B cell (primary cell): ENCODE results near the gene CDC20B. TPM values are rescaled to one million over a fixed set of nuclear protein-coding genes. Genes with fewer than 3 reads are reported as not detected.

Source experiments
- ATAC-seq: fragments of 200-7000 bp; cut with Tn5 transposase; one replicate; pipeline ENCODE4 v1.10.0; 2021; ENCODE audit warnings: low read depth, mild to moderate bottlenecking, moderate number of reproducible peaks, moderate library complexity
- CTCF ChIA-PET: fragments of 350-600 bp; sonication (Branson Sonifier 250); formaldehyde crosslinking; loops from one replicate; lab custom pipeline; 2021; ENCODE audit warnings: antibody characterized with exemption, inconsistent platforms; lab: Charles Lee
- POLR2A ChIA-PET: fragments of 350-600 bp; sonication (Branson Sonifier 250); formaldehyde crosslinking; loops from one replicate; lab custom pipeline; 2021; ENCODE audit warnings: antibody characterized with exemption; lab: Charles Lee
- DNase-seq: peaks from one replicate; pipeline ENCODE4 v3.0.0; 2013
- H2AFZ ChIP-seq: 2 replicates; pipeline ENCODE4 v1.6.1; 2012; ENCODE audit warnings: mild to moderate bottlenecking, low read depth, low read length; ENCODE audit not compliant: insufficient read depth, poor library complexity, severe bottlenecking
- H3K27ac ChIP-seq, 2 donors: 1 replicate in 1 of 2; 2 replicates in 1 of 2; pipeline ENCODE4 v1.5.1; 2012 to 2013; ENCODE audit warnings: low read length in 2 of 2, mild to moderate bottlenecking in 2 of 2, moderate library complexity in 1 of 2
- H3K27me3 ChIP-seq, 4 experiments: fragments of 200-600 bp in 1 of 4; sonication (generic) in 1 of 4; replicated peaks in 1 of 4; 1 replicate in 2 of 4; 2 replicates in 2 of 4; pipeline versions ENCODE4 v1.6.1 to v1.7.0; 2013 to 2016; ENCODE audit warnings: low read length in 3 of 4, mild to moderate bottlenecking in 2 of 4, mixed read lengths in 1 of 4, moderate library complexity in 1 of 4; ENCODE audit not compliant: insufficient read depth in 4 of 4, control insufficient read depth in 3 of 4; ENCODE audit errors: control extremely low read depth in 1 of 4
- H3K36me3 ChIP-seq, 2 experiments: replicated peaks in 1 of 2; 1 replicate in 1 of 2; 2 replicates in 1 of 2; pipeline versions ENCODE4 v1.6.1 to v1.7.1; 2013; ENCODE audit warnings: low read length in 1 of 2; ENCODE audit not compliant: insufficient read depth in 2 of 2, control insufficient read depth in 1 of 2; ENCODE audit errors: control extremely low read depth in 1 of 2, extremely low read depth in 1 of 2
- H3K4me1 ChIP-seq, 2 donors: fragments of 200-600 bp in 1 of 2; sonication (generic) in 1 of 2; 1 replicate in 1 of 2; 2 replicates in 1 of 2; pipeline versions ENCODE4 v1.5.1 to v1.6.1; 2013 to 2017; ENCODE audit warnings: low read length in 2 of 2; ENCODE audit not compliant: control insufficient read depth in 2 of 2, insufficient read depth in 2 of 2
- H3K4me2 ChIP-seq: replicated peaks from 2 replicates; pipeline ENCODE3; 2012; ENCODE audit warnings: mild to moderate bottlenecking, low read depth, low read length; ENCODE audit not compliant: poor library complexity, severe bottlenecking
- H3K4me3 ChIP-seq, 5 experiments: fragments of 200-600 bp in 1 of 5; sonication (generic) in 1 of 5; 1 replicate in 3 of 5; 2 replicates in 2 of 5; pipeline versions ENCODE4 v1.5.1 to v1.7.0; 2011 to 2016; ENCODE audit warnings: low read length in 4 of 5, mild to moderate bottlenecking in 4 of 5, low read depth in 2 of 5, control low read depth in 1 of 5, moderate library complexity in 1 of 5; ENCODE audit not compliant: insufficient read depth in 1 of 5; ENCODE audit errors: control extremely low read depth in 1 of 5, extremely low read depth in 1 of 5
- H3K79me2 ChIP-seq: fragments of 200-600 bp; sonication (generic); one replicate; pipeline ENCODE4 v1.6.0; 2016; ENCODE audit warnings: low read length; ENCODE audit not compliant: control insufficient read depth, insufficient read depth
- H3K9ac ChIP-seq: fragments of 200-600 bp; sonication (generic); 2 replicates; pipeline ENCODE4 v1.6.1; 2017; ENCODE audit warnings: mild to moderate bottlenecking, low read length, moderate library complexity
- H3K9me3 ChIP-seq, 3 donors: one replicate each; pipeline versions ENCODE4 v1.6.1 to v1.7.1; 2013; ENCODE audit warnings: low read length in 2 of 3; ENCODE audit not compliant: control insufficient read depth in 2 of 3, insufficient read depth in 1 of 3; ENCODE audit errors: control extremely low read depth in 1 of 3
- H4K20me1 ChIP-seq: 2 replicates; pipeline ENCODE4 v1.6.0; 2012; ENCODE audit warnings: mild to moderate bottlenecking, low read length; ENCODE audit not compliant: insufficient read depth, control insufficient read depth, poor library complexity, severe bottlenecking
- H3K27ac Mint-ChIP-seq: one replicate; pipeline ENCODE4 v1.8.0; 2021; ENCODE audit warnings: mixed read lengths
- H3K27me3 Mint-ChIP-seq: one replicate; pipeline ENCODE4 v1.8.0; 2021; ENCODE audit warnings: mixed read lengths
- H3K4me1 Mint-ChIP-seq: one replicate; pipeline ENCODE4 v1.8.0; 2021; ENCODE audit warnings: mixed read lengths
- H3K4me3 Mint-ChIP-seq: one replicate; pipeline ENCODE4 v1.8.0; 2021; ENCODE audit warnings: mixed read lengths
- H3K9me3 Mint-ChIP-seq: one replicate; pipeline ENCODE4 v1.8.0; 2022; ENCODE audit warnings: mixed read lengths; ENCODE audit not compliant: insufficient read depth
- CTCF ChIP-seq: fragments of 200-600 bp; IDR thresholded peaks from one replicate; pipeline ENCODE4 v1.8.0; 2022; ENCODE audit warnings: antibody characterized with exemption, mild to moderate bottlenecking
- EZH2 ChIP-seq: IDR thresholded peaks from 2 replicates; pipeline ENCODE4 v1.6.1; 2012; ENCODE audit warnings: borderline replicate concordance, low read depth, mild to moderate bottlenecking, moderate library complexity, low read length; ENCODE audit not compliant: insufficient read depth, poor library complexity, severe bottlenecking
- WGBS: methylation state at CpG from one replicate; pipeline ENCODE4 v1.1.5; 2013; ENCODE audit warnings: missing lambda C conversion rate; ENCODE audit not compliant: insufficient coverage; 5-methylcytosine and 5-hydroxymethylcytosine counted together
- intact Hi-C: fragments of 100-400 bp; cut with micrococcal nuclease; formaldehyde crosslinking; loops from one replicate; pipeline ENCODE4 v1.10.0; 2022
- polyA plus RNA-seq: library from polyadenylated mRNA; depleted of rRNA; stranded (reverse); fragments of >200 nt; gene quantifications from 2 replicates; pipeline ENCODE4 v1.2.3, GENCODE V29; 2012
- total RNA-seq, 2 donors: library from RNA; stranded (reverse); fragments of 120-200 nt in 1 of 2; gene quantifications; 1 replicate in 1 of 2; 2 replicates in 1 of 2; pipeline versions ENCODE4 v1.2.3 to v1.2.4, GENCODE V29; 2013 to 2022

The CDC20B gene
- total and polyA plus RNA-seq, 2 donors (not counting 1 experiment from before 2014, with no cell fraction given) = 0.09 TPM; not detected in 1

GRCh38 chr5:55154873-55155272 lies 18.1 kb downstream of the CDC20B start:
- TF ChIP-seq EZH2 = no peak
- TF ChIP-seq CTCF = no peak
- Mint-ChIP-seq H3K9me3 (no peaks in the 10 kb centered on the region), H3K27ac (no peak overlapping the region), H3K27me3 (peaks cover 46% of the 10 kb centered on the region), H3K4me1 (no peaks in the 10 kb centered on the region), H3K4me3 (no peak overlapping the region)
- Histone ChIP-seq H3K4me1 (no peaks in the 10 kb centered on the region), H3K9me3 (peaks cover 0 to 11% (median 0%) of the 10 kb centered on the region in 3 donors), H3K4me2 (no peak overlapping the region), H3K9ac (no peak overlapping the region), H3K27ac (no peak overlapping the region), H2AFZ (no peak overlapping the region), H4K20me1 (no peaks in the 10 kb centered on the region), H3K36me3 (no peaks in the 10 kb centered on the region), H3K4me3 (no peak overlapping the region), H3K27me3 (peaks cover 0 to 10% (median 6%) of the 10 kb centered on the region in 4 experiments), H3K79me2 (no peaks in the 10 kb centered on the region)
- DNase-seq (no peak), ATAC-seq (no peak)
- intact Hi-C loops = no loop called here
- WGBS = no CpG with 5 or more reads among the region's 3 CpGs
- CTCF ChIA-PET = no interaction called here
- POLR2A ChIA-PET = no interaction called here

DNA sequence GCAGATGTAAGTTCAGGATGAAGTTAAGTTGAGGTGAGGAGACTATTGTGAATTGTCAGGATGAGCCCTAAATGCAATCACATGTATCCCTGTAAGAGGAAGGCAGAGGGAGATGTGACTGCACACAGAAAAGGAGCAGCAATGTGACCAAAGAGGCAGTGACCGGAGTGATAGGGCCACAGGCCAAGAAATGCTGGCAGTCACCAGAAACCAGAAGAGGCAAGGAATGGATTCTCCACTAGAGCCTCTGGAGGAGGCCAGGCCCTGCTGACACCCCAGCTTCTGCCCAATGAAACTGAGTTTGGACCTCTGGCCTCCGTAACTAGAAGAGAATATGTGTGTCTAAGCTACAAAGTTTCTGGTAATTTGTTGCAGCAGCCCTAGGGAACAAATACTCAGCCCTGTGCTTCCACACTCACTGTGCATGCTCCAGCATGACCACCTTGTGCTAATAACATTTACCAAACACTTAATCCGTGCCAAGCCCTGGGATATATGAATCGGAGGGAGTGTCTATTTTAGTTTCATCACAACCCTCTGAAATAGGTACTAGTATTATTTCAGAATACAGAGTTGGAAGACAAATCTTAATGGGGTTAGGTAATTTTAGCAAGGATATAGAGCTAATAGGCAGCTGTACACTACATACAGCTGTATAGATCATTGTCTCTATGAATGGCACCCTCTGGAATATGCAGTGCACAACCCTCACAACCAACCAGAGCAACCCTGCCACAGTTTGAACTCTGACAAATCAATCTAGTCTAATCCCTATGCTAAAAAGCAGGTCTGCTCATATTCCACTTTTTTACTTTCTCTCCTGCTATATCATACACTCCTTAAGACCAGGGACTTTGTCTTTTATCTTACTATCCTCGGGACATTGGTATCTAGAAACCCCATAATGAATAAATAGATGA lies 20.8 kb downstream of the CDC20B start:
- Histone ChIP-seq H3K36me3 (no peaks in the 10 kb centered on the region), H3K27ac (no peak overlapping the region), H3K27me3 (peaks cover 0 to 7% (median 4%) of the 10 kb centered on the region in 4 experiments), H2AFZ (no peak overlapping the region), H3K9me3 (peaks cover 0 to 11% (median 0%) of the 10 kb centered on the region in 3 donors), H3K9ac (no peak overlapping the region), H3K4me3 (no peak overlapping the region), H4K20me1 (no peaks in the 10 kb centered on the region), H3K4me2 (no peak overlapping the region), H3K4me1 (no peaks in the 10 kb centered on the region), H3K79me2 (no peaks in the 10 kb centered on the region)
- POLR2A ChIA-PET = no interaction called here
- intact Hi-C loops = no loop called here
- CTCF ChIA-PET = interaction anchor here (0.6 kb wide), 1 partner anchor 110 kb away, joined by 3 read pairs; no protein-coding TSS in a partner anchor
- H3K9me3 Mint-ChIP-seq = no peaks in the 10 kb centered on the region
- H3K4me3 Mint-ChIP-seq = no peak overlapping the region
- peaks cover 33% of the 10 kb centered on the region for H3K27me3 Mint-ChIP-seq
- H3K27ac Mint-ChIP-seq = no peak overlapping the region
- DNase-seq (no peak), ATAC-seq (no peak)
- no peaks in the 10 kb centered on the region for H3K4me1 Mint-ChIP-seq
- WGBS = 93% methylated on average over 2 of the region's 5 CpGs
- TF ChIP-seq CTCF (no peak), EZH2 (no peak)
